Neural cell (in vitro differentiated cells): ENCODE results near the gene RFX7. TPM values are rescaled to one million over a fixed set of nuclear protein-coding genes. Genes with fewer than 3 reads are reported as not detected.
"Not testable (repeated sequence)": the region's sequence is repeated elsewhere in the genome, so short reads cannot be mapped to it uniquely, and the experiment has no call there.

Source experiments
- H2AFZ ChIP-seq: fragments of 200-600, 300-800 bp; sonication (generic), shearing (Covaris generic); 2 replicates; pipeline ENCODE4 v1.6.0; 2014; ENCODE audit warnings: low read depth, mild to moderate bottlenecking, antibody characterized with exemption, low read length, moderate library complexity
- H3F3A ChIP-seq: fragments of 200-600 bp; shearing (Covaris generic); 2 replicates; pipeline ENCODE4 v1.6.1; 2016; ENCODE audit warnings: mild to moderate bottlenecking, moderate library complexity, mixed read lengths, antibody characterized with exemption, low read length; ENCODE audit not compliant: insufficient read depth, poor library complexity, severe bottlenecking
- H3K27ac ChIP-seq: fragments of 200-600, 300-800 bp; sonication (generic), shearing (Covaris generic); 2 replicates; pipeline ENCODE4 v1.5.1; 2014; ENCODE audit warnings: mild to moderate bottlenecking, low read length, moderate library complexity
- H3K27me3 ChIP-seq: fragments of 300-800, 200-600 bp; sonication (generic), shearing (Covaris generic); 2 replicates; pipeline ENCODE4 v1.6.0; 2014; ENCODE audit warnings: mild to moderate bottlenecking, low read depth, low read length, moderate library complexity; ENCODE audit not compliant: insufficient read depth
- H3K36me3 ChIP-seq: fragments of 300-800, 200-600 bp; sonication (generic), shearing (Covaris generic); 2 replicates; pipeline ENCODE4 v1.5.1; 2014; ENCODE audit warnings: mild to moderate bottlenecking, antibody characterized with exemption, low read length, moderate library complexity; ENCODE audit not compliant: insufficient read depth
- H3K4me2 ChIP-seq: fragments of 300-800, 200-600 bp; sonication (generic), shearing (Covaris generic); 2 replicates; pipeline ENCODE4 v1.6.0; 2014; ENCODE audit warnings: mild to moderate bottlenecking, low read length
- H3K4me3 ChIP-seq: fragments of 300-800, 200-600 bp; sonication (generic), shearing (Covaris generic); 2 replicates; pipeline ENCODE4 v1.5.1; 2014; ENCODE audit warnings: mild to moderate bottlenecking, low read length, moderate library complexity
- H3K79me2 ChIP-seq: fragments of 200-600 bp; shearing (Covaris generic); replicated peaks from 2 replicates; pipeline ENCODE4 v1.6.0; 2014; ENCODE audit warnings: mild to moderate bottlenecking, low read length, moderate library complexity; ENCODE audit not compliant: insufficient read depth
- H3K9ac ChIP-seq: fragments of 300-800, 200-600 bp; sonication (generic), shearing (Covaris generic); 2 replicates; pipeline ENCODE4 v1.6.1; 2016; ENCODE audit warnings: mild to moderate bottlenecking, low read length, mixed read lengths
- H3K9me2 ChIP-seq: fragments of 200-600 bp; shearing (Covaris generic); 2 replicates; pipeline ENCODE4 v1.6.1; 2016; ENCODE audit warnings: mild to moderate bottlenecking, low read length, mixed read lengths; ENCODE audit not compliant: insufficient read depth
- H3K9me3 ChIP-seq: fragments of 200-600, 300-800 bp; sonication (generic), shearing (Covaris generic); 2 replicates; pipeline ENCODE4 v1.6.1; 2016; ENCODE audit warnings: mild to moderate bottlenecking, mixed run types, low read length, moderate library complexity, mixed read lengths
- H4K20me1 ChIP-seq: fragments of 200-600 bp; shearing (Covaris generic); 2 replicates; pipeline ENCODE4 v1.6.1; 2016; ENCODE audit warnings: mild to moderate bottlenecking, mixed run types; ENCODE audit not compliant: insufficient read depth
- CTCF ChIP-seq: fragments of 450-650 bp; IDR thresholded peaks from 2 replicates; pipeline ENCODE4 v1.5.1; 2014; ENCODE audit warnings: antibody characterized with exemption, mild to moderate bottlenecking, moderate library complexity; ENCODE audit not compliant: poor library complexity, severe bottlenecking
- EP300 ChIP-seq: fragments of 450-650 bp; conservative IDR thresholded peaks from 2 replicates; pipeline ENCODE4 v1.6.1; 2014; ENCODE audit warnings: antibody characterized with exemption, mild to moderate bottlenecking, moderate library complexity; ENCODE audit not compliant: poor library complexity, severe bottlenecking
- EZH2 ChIP-seq: fragments of 200-600, 300-800 bp; shearing (Covaris generic), sonication (generic); IDR thresholded peaks from 2 replicates; pipeline ENCODE4 v1.6.1; 2014; ENCODE audit warnings: antibody characterized with exemption, low read length, borderline replicate concordance, mild to moderate bottlenecking; ENCODE audit not compliant: insufficient read depth, poor library complexity, severe bottlenecking
- MXI1 ChIP-seq: fragments of 450-650 bp; conservative IDR thresholded peaks from 2 replicates; pipeline ENCODE4 v1.6.1; 2014; ENCODE audit warnings: antibody characterized with exemption, mild to moderate bottlenecking; ENCODE audit not compliant: poor library complexity, severe bottlenecking
- POLR2AphosphoS5 ChIP-seq: IDR thresholded peaks from 2 replicates; pipeline ENCODE4 v1.6.1; 2012
- RAD21 ChIP-seq: fragments of 450-650 bp; conservative IDR thresholded peaks from 2 replicates; pipeline ENCODE4 v1.6.1; 2014; ENCODE audit warnings: antibody characterized with exemption, mild to moderate bottlenecking, moderate library complexity
- REST ChIP-seq: IDR thresholded peaks from 2 replicates; pipeline ENCODE4 v1.6.1; 2012; ENCODE audit warnings: borderline replicate concordance
- SMC3 ChIP-seq: fragments of 450-650 bp; conservative IDR thresholded peaks from 2 replicates; pipeline ENCODE4 v1.6.1; 2014; ENCODE audit warnings: antibody characterized with exemption, mild to moderate bottlenecking, moderate library complexity; ENCODE audit not compliant: poor library complexity
- TAF1 ChIP-seq: IDR thresholded peaks from 2 replicates; pipeline ENCODE4 v1.6.1; 2012; ENCODE audit warnings: low read depth
- polyA plus RNA-seq: library from polyadenylated mRNA; depleted of rRNA; stranded (reverse); fragments of >200 nt; gene quantifications from 2 replicates; pipeline ENCODE4 v1.2.3, GENCODE V29; 2014

RFX7 gene
- polyA plus RNA-seq, 1 donor from 2014 or later, result 12.9 TPM

- Histone ChIP-seq H3K4me2 (no peak overlapping the region), H3K27ac (no peak overlapping the region), H4K20me1 (no peaks in the 10 kb centered on the region), H3K27me3 (no peaks in the 10 kb centered on the region), H3K4me3 (no peak overlapping the region), H3K9me2 (no peaks in the 10 kb centered on the region), H3K36me3 (peaks cover 5% of the 10 kb centered on the region), H3K9me3 (peaks cover 6% of the 10 kb centered on the region), H2AFZ (no peak overlapping the region), H3K9ac (no peak overlapping the region), H3F3A (no peaks in the 10 kb centered on the region), H3K79me2 (peaks cover 95% of the 10 kb centered on the region)
- TF ChIP-seq POLR2AphosphoS5 (no peak), REST (no peak), RAD21 (no peak), MXI1 (no peak), CTCF (no peak), TAF1 (no peak), EP300 (no peak), EZH2 (no peak), SMC3 (no peak)
Observed at GRCh38 chr15:56207092-56207491, 36.6 kb downstream of the RFX7 start.

- no peak overlapping the region for H3K4me2 ChIP-seq
- H3K4me3 ChIP-seq, result no peak overlapping the region
- H3K9ac ChIP-seq, result no peak overlapping the region
- no peak overlapping the region for H2AFZ ChIP-seq
- no peaks in the 10 kb centered on the region for H3K27me3 ChIP-seq
- no peaks in the 10 kb centered on the region for H3K36me3 ChIP-seq
- no peaks in the 10 kb centered on the region for H3F3A ChIP-seq
- TF ChIP-seq MXI1 (no peak), REST (no peak), EZH2 (no peak), CTCF (no peak)
- peaks cover 90% of the 10 kb centered on the region for H3K79me2 ChIP-seq
- no peaks in the 10 kb centered on the region for H4K20me1 ChIP-seq
- no peaks in the 10 kb centered on the region for H3K9me3 ChIP-seq
- H3K9me2 ChIP-seq, result no peaks in the 10 kb centered on the region
- H3K27ac ChIP-seq, result no peak overlapping the region
Observed at GRCh38 chr15:56205061-56205876, 38.4 kb downstream of the RFX7 start.

- H3K9ac ChIP-seq, H3K4me2 ChIP-seq, H3K9me3 ChIP-seq, H3K9me2 ChIP-seq, H4K20me1 ChIP-seq, H3F3A ChIP-seq, H3K27ac ChIP-seq, H2AFZ ChIP-seq, H3K4me3 ChIP-seq, H3K36me3 ChIP-seq, H3K27me3 ChIP-seq: not testable (repeated sequence)
- peaks cover 90% of the 10 kb centered on the region for H3K79me2 ChIP-seq
Observed at GRCh38 chr15:56203312-56203922, 40.3 kb downstream of the RFX7 start.
